NCI-H748 (cell line): ENCODE results near the gene KNSTRN.

ENCODE experiments used
- DNase-seq: peaks from one replicate; lab custom pipeline; 2025; ENCODE audit not compliant: unreplicated experiment; lab: John Stamatoyannopoulos, UW

The KNSTRN gene

DNA sequence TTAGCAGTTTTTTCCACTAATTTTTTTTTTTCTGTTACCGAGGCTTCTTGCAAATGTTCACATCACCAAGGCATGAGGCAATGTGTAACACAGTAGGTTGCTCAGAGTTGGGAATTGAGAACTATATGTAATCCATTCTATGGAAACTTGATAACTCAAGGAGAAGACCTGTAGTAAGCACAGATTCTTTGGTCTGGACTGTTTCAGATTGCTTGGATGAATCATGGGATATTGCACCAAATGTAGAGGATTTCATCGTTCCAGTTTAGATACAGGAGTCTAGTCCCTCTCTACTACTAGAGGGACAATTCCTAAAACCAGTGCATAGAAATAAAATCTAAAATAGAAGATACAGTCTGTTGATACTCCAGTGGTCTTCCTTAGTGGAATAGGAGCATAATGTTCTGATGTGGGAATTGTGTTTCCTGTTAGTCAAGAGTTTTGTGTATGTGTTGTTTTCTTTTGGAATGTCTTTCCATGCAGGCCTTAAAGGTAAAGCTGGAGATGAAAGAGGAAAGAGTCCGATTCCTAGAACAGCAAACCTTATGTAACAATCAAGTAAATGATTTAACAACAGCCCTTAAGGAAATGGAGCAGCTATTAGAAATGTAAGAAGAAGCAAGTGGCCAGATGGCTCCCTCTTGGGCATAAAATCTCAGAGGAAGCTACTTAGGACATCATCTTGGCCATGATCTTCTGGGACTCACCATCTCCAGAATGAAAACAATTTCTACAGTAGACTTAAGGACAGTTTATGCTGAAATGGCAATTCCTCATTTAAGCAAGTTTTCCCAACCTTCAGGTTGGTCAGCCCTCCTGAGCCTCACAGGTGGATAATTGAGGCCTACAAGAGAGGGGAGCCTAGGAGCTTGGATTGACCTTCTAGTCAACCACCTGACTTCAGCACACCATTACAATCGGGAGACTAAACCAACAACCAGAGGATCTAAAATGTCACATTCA is 10.7 kb downstream of the KNSTRN start:
- no peak for DNase-seq

DNA sequence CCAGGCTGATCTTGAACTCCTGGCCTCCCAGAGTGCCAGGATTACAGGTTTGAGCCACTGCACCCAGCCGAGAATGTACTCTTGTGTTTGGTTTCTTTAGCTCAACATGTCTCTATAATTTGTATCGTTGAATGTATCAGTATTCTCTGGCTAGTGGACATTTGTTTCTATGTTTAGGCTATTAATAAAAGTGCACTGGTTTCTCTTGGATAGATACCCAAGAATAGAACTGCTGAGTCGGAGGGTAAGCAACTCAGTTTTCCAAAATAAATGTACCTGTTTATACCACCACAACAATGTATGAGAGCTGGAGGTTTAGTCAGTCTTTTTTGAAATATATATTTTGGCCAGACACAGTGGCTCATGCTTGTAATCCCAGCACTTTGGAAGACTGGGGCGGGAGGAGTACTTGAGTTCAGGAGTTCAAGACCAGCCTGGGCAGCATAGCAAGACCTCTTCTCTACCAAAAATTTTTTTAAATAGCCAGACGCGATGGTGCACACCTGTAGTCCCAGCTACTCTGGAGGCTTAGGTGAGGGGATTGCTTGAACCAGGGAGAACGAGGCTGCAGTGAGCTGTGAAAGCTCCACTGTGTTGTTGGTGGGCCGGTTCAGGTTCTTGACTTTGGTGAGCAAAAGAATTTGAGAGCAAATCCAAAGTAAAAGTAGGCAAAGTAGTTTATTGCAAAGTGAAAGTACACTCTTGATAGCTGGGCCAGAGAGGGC is 15.3 kb downstream of the KNSTRN start:
- no peak for DNase-seq

DNA sequence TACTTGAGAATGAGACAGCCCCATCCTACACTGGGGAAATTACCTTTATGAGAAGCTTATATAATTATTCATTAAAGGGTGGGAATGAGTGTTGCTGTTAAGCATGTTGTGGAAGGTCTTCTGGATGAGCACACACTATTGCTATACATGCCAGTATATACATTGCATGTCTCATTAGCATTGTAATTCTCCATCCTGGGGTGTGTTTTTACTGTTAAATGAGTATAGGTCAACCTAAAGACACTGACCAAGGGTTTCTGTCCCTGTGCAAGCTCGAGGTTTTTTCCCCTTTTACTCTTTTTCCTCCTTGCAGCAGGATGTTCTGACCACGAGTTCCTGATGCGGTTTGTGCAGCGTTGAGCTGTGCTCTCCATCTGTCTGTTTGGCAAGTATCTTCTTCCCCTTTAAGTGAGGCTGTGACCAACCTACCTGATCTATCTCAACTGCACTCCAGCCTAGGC is 15.9 kb downstream of the KNSTRN start:
- no peak for DNase-seq

DNA sequence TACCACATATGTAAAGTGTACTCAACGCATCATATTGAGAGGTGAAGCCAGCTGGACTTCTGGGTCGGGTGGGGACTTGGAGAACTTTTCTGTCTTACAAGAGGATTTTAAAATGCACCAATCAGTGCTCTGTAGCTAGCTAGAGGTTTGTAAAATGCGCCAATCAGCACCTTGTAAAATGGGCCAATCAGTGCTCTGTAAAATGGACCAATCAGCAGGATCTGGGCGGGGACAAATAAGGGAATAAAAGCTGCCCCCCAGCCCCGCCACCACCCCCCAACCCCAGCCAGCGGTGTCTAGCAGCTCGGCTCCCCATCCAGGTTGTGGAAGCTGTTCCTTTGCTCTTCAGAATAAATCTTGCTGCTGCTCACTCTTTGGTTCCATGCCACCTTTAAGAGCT is 16.8 kb downstream of the KNSTRN start:
- no peak for DNase-seq

DNA sequence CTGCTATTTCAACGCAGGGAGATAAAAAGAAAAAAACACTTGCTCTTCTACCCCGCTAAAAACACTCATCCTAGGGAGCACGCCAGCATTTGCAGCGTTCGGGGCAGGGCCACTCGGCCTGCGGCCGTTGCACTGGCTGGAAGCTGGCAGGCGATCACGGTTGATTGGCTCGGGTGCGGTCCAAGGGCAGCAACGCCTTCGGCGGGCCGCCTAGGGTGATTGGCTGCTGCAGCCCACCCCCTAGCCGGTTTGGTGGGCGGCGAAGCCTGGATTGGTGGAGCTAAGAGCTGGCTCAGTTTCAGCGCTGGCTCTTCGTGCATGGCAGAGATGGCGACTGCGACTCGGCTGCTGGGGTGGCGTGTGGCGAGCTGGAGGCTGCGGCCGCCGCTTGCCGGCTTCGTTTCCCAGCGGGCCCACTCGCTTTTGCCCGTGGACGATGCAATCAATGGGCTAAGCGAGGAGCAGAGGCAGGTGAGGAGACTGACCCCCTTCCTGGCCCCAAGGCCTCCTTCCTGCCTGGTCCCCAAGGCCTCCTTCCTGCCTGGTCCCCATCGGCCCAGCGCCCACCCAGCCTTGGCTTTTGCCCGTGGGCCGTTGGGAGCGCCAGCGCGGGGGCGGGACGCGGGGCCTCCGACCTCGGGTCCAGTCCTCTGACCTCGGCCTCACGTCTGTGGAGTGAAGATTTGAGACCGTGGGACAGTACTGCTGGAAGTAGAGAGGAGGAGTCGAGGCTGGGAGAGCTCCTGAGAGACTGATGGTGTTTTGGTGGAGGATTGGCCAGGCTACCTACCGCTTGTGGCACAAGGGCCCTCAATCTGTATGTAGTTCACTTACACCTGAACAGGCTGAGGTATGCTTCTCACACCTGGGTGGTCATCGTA is 23.2 kb downstream of the KNSTRN start, which contains the start of gene IVD:
TSS of gene IVD (plus strand) at position 295 of the 881 bp plus-strand sequence. CDS start at position 328, 33 bp downstream.
- DNase-seq, result peak; percentile 94

DNA sequence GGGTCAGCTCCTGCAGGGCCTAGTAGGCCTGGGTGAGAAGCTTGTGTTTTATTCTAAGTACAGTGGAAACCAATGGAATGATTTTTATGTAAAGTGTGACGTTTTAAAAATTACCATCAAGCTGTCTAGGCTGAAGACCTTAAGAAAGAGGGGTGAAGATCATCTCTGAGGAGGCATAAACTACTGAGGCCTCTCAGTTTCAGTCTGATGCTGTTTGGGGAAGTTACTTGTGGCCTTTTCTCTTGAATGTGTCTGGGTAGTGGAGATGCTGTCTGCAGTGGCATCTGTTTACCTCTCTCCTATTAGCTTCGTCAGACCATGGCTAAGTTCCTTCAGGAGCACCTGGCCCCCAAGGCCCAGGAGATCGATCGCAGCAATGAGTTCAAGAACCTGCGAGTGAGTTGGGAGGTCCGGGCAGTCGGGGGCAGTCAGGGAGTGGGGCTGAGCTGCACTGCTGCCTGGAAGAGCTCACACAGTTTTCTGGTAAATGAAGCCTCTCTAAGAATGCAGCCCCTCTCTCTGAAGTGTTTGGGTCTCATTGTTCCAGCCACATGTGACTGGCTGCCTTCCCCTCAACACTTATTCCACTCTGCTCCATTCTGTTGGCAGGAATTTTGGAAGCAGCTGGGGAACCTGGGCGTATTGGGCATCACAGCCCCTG is 24.9 kb downstream of the KNSTRN start:
- no peak for DNase-seq

DNA sequence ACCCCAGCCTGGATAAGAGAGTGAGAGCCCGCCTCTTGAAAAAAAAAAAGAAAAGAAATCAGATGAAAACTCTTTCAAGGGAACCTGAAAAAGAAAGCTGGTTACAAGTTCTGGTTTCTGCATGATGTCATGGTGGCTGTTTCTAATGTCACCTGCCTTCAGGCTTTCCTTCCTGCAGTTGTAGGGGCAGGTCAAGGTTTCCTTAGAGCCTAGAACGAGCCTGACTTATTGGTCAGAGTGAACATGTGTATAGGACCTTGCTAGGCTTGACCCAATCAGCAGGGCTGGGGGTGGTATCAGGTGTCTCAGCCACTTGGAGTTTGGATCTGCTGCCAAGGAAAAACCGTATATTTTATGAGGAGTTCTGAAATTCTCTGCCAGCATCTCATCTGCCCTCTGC is 26.8 kb downstream of the KNSTRN start:
- no peak for DNase-seq

DNA sequence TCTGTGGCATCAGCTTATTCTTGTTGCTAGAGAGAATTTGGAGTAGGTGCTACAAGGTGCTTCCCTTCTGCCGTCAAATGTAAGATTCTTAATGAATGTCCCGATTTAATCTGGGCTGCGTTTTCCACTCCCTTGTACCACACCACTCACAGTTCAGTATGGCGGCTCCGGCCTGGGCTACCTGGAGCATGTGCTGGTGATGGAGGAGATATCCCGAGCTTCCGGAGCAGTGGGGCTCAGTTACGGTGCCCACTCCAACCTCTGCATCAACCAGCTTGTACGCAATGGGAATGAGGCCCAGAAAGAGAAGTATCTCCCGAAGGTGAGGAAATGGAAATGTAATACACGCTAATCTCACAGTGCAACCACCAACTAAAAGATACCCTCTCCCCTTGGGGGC is 28.0 kb downstream of the KNSTRN start:
- DNase-seq, result no peak

DNA sequence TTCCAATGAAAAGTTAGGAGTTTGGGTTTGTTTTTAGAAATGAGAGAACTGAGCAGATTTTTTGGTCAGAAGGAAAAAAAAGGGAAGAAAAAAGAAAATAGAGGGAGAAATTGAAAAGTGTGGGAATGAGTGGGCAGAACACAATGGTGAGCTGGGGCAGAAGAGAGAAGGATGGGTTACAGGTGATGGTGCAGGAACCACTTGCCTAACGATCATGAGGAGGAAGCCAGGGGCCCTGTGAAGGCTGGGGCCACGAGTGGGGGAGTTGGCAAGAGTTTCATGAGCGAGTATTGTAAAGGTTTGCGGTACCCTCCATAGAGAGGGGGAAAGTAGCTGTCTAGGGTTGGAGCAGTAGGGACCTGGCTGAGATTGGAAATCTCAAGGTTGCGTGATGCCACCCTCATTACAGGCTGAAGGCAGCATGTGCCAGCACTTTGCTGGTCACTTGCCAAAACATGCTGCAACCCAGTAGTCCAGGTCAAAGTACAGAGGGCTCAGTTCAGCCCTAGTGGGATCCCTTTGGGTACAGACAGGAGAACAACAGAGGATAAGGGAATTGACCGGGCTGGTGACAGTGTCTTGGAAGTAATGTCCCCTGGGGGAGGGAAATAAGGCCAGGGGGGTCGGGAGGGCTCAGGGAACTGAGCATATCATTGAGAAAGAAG is 29.7 kb downstream of the KNSTRN start:
- DNase-seq, result no peak

DNA sequence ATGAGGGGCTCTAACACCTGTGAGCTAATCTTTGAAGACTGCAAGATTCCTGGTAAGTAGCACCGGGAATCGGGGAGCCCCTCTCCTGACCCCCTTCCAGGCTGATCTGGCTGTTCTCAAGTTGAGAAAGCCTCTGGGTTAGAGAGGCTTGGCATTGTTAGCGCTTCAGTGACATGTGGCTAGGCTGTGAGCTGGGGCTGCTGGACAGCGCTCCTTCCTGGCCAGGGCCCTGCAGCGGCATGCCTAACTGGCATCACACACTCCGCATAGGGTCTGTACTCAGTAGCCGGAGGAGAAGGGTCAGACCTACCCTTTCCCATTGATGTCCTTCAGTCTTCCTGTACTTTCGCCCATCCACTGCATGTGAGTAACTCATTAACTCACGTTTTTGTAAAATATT is 30.5 kb downstream of the KNSTRN start:
- no peak for DNase-seq

DNA sequence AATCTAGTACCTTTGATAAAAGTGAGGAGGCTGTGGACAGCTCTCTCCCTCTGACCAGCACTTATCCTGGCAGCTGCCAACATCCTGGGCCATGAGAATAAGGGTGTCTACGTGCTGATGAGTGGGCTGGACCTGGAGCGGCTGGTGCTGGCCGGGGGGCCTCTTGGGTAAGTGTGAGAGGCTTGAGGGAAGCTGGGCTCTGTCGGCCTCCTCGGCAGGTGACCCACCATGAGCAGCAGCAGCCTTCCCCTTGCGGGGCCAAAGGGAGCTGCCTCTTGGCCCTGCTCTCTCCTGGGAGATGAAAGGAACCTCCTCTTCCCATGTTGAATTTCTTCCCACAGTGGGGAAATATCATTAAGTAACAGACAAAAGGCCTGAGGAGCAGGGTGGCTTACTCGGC is 32.3 kb downstream of the KNSTRN start:
- DNase-seq, result no peak

DNA sequence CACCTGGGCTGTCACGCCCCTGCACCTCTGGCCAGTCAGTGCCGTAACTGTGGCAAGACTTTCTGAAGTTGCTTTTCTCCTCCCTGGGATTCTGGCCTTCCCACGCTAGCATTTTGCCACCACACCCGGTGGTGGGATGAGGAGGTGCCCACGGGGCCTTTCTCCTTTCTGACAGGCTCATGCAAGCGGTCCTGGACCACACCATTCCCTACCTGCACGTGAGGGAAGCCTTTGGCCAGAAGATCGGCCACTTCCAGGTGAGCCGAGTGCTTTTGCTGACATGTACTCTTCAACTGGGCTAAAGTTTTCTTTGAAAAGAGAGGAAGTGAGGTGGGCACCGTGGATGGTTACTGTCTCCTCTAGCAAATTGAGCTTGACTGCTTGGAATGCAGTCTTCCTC is 32.7 kb downstream of the KNSTRN start:
- no peak for DNase-seq

DNA sequence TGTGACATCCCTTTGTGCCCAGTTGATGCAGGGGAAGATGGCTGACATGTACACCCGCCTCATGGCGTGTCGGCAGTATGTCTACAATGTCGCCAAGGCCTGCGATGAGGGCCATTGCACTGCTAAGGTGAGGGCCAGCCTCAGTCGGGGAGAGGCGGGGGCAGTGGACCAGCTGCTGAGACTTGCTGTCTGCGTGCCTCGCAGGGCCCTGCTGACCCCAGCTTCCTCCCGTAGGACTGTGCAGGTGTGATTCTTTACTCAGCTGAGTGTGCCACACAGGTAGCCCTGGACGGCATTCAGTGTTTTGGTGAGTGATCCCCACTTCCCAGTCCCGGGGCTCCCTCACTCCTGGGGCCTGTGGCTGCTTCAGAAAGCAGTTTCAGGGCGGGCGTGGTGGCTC is 33.5 kb downstream of the KNSTRN start:
- DNase-seq, result no peak

DNA sequence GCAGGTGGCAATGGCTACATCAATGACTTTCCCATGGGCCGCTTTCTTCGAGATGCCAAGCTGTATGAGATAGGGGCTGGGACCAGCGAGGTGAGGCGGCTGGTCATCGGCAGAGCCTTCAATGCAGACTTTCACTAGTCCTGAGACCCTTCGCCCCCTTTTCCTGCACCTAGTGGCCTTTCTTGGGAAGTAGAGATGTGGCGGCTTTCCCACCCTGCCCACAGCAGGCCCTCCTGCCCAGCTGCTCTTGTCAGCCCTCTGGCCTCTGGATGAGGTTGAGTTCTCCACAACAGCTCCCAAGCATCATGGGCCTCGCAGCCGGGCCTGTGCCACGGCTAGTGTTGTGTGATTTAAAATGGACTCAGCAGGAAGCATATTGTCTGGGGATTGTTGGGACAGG is 35.6 kb downstream of the KNSTRN start:
- no peak for DNase-seq

DNA sequence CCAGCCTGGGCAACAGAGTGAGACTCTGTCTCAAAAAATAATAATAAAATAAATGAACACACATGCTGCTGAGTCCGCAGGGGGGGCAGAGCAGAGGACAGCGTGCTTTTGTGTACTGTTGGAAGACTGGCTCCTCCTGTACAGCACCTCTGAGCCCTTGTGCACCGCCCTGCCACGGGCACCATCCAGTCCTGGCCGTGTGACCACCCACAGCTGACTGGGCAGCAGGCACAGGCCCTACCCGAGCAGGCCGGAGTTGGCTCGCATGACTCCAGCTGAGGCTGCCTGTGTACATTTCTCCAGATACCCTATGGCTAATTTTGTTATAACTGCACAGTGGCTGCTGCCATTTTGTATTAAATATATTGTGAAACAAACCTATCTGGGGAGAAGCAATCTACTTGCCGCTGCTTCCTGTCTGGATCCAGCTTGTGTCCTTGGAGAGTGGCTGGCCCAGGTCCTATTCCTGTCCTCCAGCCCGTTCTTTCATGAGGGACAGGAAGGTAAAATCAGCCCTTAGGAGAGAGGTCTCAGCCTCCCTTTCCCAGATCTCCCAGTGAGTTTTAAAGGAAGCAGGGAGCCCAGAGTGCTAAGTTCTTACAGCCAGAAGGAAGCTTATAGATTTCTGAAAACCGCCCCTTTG is 37.7 kb downstream of the KNSTRN start:
- DNase-seq, result no peak

DNA sequence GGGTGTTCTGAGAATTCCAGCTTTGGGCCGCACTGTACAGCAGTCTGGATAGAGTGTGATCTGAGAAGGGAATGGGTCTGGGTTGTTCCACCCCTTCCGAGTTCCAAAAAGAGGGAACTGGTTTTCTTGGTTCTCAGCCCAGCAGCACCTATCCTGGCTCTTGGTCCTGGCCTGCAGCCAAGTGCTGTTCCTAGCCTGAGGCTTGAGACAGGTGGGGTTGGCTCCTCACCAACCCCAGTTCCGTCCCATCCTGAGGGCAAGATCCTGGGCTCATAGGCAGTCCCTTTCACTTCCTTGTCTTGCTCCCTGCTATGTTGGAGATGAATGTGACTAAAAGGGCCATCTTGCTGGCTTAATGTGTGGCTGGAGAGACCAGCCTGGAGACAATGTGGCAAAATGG is 38.3 kb downstream of the KNSTRN start:
- DNase-seq, result peak; percentile 11

DNA sequence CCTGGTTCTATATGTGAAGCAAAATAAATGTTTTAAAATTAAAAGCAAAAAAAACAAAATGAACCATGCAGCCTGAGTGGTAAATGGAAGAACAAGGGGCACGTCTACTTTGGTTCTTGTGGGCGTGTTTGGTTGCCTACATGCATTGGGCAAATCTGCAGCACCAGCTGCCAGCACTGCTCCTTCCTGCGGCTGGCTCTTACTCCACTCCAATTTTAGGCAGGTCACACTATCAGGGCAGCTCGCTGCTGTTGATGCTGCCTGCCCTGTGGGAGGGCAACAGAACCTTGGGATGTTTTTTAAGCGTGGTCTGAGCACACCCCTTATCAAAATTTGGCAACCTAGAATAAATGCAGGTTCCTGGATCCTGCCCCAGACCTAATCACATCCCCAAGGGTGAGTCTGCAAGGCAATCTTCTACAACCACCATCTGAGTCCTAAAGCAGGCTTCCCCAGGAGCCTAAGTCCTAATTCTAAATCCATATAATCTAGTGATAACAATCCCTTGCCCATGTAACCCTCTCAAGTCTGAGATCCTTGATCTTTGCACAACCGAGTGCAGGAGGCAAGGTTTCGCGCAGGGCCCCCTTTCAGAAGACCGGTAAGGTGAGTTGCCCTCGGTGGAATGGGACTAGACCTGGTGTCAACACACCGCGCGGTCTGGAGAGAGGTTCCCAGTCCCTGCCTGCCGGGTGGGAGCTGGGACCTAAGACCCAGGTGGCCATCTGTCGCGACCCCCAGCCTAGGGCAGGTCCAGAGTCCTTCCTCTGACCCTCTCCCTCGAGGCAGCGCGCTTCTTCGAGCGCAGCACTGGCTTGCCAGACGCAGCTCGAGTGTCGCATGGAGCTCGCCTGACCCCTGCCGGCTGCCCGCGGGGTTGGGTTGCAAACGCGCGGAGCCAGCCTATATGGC is 39.0 kb downstream of the KNSTRN start:
- peak; percentile 57 for DNase-seq

DNA sequence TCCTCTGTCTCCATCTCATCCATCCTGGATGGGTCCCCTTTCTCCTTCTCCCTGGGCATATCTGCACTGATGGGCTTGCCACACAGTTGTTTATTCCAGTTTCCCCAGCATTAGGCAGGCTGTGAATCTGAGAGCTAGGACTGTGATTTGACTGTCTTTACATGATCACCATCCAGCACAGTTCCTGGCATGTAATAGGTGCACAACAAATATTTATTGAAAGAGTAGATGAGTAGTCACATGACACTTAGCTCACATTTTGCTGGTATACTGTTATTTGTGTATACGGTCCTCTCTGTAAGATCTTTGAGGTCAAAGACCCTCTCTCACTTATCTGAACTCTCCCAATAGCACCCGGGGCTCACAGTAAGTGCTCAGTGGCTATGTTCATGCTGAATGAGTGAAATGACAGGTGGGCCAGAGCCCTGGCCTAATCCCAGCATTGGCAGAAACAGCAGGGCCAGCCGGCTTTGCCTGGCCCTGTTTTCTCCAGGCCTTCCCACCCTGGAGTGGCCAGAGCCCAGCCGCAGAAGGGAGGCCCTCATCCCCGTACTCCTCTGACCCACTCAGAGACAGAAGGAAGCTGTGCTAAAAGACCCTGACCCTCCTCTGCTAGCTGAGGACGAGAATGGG is 42.1 kb downstream of the KNSTRN start:
- DNase-seq, result no peak
